WERI-Rb-1 (cell line): Measurements from ENCODE around the gene CHCHD6.

Source experiments
- DNase-seq: peaks from one replicate; pipeline ENCODE4 v3.0.0-alpha.2; 2020
- H3K27ac ChIP-seq: fragments of 250-450 bp; sonication (Bioruptor Pico); 2 replicates; pipeline ENCODE4 v1.5.1; 2020; ENCODE audit warnings: mild to moderate bottlenecking, moderate library complexity
- H3K27me3 ChIP-seq: fragments of 250-450 bp; sonication (Bioruptor Pico); 2 replicates; pipeline ENCODE4 v1.5.1; 2021; ENCODE audit warnings: mild to moderate bottlenecking, low read depth, moderate library complexity; ENCODE audit not compliant: insufficient read depth, severe bottlenecking
- H3K36me3 ChIP-seq: fragments of 250-450 bp; sonication (Bioruptor Pico); 2 replicates; pipeline ENCODE4 v1.5.1; 2020; ENCODE audit warnings: mild to moderate bottlenecking, moderate library complexity
- H3K4me3 ChIP-seq: 2 replicates; pipeline ENCODE4 v1.5.1; 2011; ENCODE audit warnings: low read depth, mild to moderate bottlenecking, control low read depth, low read length
- H3K9me3 ChIP-seq: fragments of 250-450 bp; sonication (Bioruptor Pico); 2 replicates; pipeline ENCODE4 v1.5.1; 2021; ENCODE audit warnings: mild to moderate bottlenecking, moderate library complexity; ENCODE audit not compliant: severe bottlenecking
- TF ChIP-seq, protein P1 (sequence below): IDR thresholded peaks from 2 replicates; pipeline ENCODE4 v1.5.1; 2011; ENCODE audit warnings: low read depth, mild to moderate bottlenecking, control low read depth, inconsistent platforms, low read length

Gene CHCHD6

DNA sequence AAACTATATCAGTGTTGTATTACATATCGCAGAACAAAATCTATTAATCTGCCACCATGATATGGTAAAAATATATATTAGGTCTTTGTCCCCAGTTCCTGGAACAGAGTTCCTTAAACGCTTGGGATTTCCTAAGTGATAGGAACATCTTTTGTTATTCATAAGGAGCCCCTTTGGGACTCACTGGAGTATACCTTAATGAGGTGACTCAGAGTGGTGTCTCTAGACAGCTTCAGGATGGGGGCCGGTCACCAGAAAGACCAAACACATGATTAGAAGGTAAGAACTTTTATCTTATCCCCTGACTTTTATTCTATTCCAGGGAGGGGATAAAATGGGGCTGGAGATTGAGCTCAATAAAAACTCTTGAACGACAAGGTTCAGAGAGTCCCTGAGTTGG, 12.3 kb upstream of the CHCHD6 start:
- H3K9me3 ChIP-seq, result peaks cover 3% of the 10 kb centered on the region
- no peaks in the 10 kb centered on the region for H3K27me3 ChIP-seq
- no peak overlapping the region for H3K27ac ChIP-seq
- DNase-seq, result no peak
- no peak overlapping the region for H3K4me3 ChIP-seq
- TF ChIP-seq, protein P1, sequence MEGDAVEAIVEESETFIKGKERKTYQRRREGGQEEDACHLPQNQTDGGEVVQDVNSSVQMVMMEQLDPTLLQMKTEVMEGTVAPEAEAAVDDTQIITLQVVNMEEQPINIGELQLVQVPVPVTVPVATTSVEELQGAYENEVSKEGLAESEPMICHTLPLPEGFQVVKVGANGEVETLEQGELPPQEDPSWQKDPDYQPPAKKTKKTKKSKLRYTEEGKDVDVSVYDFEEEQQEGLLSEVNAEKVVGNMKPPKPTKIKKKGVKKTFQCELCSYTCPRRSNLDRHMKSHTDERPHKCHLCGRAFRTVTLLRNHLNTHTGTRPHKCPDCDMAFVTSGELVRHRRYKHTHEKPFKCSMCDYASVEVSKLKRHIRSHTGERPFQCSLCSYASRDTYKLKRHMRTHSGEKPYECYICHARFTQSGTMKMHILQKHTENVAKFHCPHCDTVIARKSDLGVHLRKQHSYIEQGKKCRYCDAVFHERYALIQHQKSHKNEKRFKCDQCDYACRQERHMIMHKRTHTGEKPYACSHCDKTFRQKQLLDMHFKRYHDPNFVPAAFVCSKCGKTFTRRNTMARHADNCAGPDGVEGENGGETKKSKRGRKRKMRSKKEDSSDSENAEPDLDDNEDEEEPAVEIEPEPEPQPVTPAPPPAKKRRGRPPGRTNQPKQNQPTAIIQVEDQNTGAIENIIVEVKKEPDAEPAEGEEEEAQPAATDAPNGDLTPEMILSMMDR, result no peak
- H3K36me3 ChIP-seq, result no peaks in the 10 kb centered on the region

- TF ChIP-seq, protein P1, result no peak
- Histone ChIP-seq H3K9me3 (peaks cover 3% of the 10 kb centered on the region), H3K27ac (no peak overlapping the region), H3K36me3 (no peaks in the 10 kb centered on the region), H3K27me3 (no peaks in the 10 kb centered on the region), H3K4me3 (no peak overlapping the region)
- no peak for DNase-seq
Observed at GRCh38 chr3:126692858-126693257, 11.2 kb upstream of the CHCHD6 start.

DNA sequence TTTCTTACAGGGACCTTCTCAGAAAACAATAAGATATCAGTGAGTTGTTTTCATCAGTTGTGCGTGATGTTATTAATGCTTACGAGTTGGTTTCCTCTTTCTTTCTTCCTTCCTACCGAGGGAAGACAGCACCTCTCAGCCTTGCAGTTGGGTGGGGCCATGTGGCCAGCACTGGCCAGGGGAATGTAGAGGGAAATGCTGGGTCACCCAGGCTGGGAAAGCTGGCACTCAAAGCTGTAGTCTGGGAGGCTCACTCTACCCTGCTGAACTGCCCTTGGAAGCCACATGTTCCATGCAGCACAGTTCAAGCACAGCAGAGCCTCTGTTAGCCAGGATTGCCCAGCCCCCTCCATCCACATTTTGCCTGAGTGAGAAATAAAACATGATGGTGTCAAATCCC, 10.1 kb upstream of the CHCHD6 start:
- Histone ChIP-seq H3K9me3 (peaks cover 3% of the 10 kb centered on the region), H3K4me3 (no peak overlapping the region), H3K27ac (no peak overlapping the region), H3K27me3 (no peaks in the 10 kb centered on the region), H3K36me3 (no peaks in the 10 kb centered on the region)
- TF ChIP-seq, protein P1, result no peak
- no peak for DNase-seq

DNA sequence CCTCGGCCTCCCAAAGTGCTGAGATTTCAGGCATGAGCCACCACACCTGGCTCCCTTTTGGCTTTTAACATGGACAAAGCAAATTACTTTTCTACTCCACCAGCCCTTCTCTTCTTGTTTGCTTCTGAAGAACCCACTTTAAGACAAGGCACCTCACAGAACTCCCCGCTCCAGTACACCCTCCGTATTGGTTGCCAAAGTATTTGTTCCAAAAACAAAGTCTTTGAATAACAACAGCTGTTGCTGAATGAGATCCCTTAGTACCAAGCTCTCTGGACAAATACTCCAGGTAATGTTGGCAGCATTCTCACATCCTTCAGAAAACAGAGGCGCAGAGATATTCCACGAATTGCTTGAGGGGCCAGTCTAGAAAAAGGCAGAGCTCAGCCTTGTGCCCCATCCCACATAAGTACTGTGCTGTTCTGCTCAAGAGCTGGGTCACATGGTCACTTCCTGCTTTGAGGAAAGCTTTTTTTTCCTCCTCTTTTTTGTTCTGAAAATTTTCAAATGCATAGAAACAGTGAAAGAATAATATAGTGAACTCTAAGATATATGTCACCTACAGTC, 7.3 kb upstream of the CHCHD6 start:
- TF ChIP-seq, protein P1, result no peak
- Histone ChIP-seq H3K36me3 (no peaks in the 10 kb centered on the region), H3K27me3 (no peaks in the 10 kb centered on the region), H3K27ac (no peak overlapping the region), H3K9me3 (peaks cover 3% of the 10 kb centered on the region), H3K4me3 (no peak overlapping the region)
- DNase-seq, result no peak

- TF ChIP-seq, protein P1, result no peak
- H3K36me3 ChIP-seq, result no peaks in the 10 kb centered on the region
- peaks cover 3% of the 10 kb centered on the region for H3K9me3 ChIP-seq
- no peak for DNase-seq
- no peak overlapping the region for H3K4me3 ChIP-seq
- H3K27ac ChIP-seq, result no peak overlapping the region
- no peaks in the 10 kb centered on the region for H3K27me3 ChIP-seq
Observed at GRCh38 chr3:126699011-126699410, 5.0 kb upstream of the CHCHD6 start.
